ENCODE data around the gene RBM20. TPM values are rescaled to one million over a fixed set of nuclear protein-coding genes. Genes with fewer than 3 reads are reported as not detected.

The RBM20 gene
- total and polyA plus RNA-seq, 2 of the 13 experiments (the other 11 are each of a cell fraction or from before 2014, with no cell fraction given) = 0.02 to 0.22 TPM

DNA sequence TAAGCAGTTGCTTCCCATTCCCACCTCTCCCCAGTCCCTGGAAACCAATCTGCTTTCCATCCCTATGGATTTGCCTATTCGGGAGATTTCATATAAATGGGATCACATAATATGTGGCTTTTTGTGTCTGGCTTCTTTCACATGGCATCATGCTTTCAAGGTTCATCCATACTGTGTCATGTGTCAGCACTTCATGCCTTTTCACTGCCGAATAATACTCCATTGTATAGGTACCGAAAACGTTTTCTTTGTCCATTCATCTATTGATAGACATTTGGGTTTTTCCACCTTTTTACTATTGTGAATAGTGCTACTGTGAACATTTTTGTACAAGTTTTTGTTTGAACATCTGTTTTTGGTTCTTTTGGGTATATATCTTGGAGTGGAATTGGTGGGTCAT, 12.5 kb downstream of the RBM20 start:
- DNase-seq (ENCODE audit: low spot score) (no peak), FAIRE-seq (no peak), ATAC-seq (no peak)
- Histone ChIP-seq H3K36me3 (replicated peaks in 1 of 2; ENCODE audit: control insufficient read depth in 1 of 2, insufficient read depth in 2 of 2, low read length in 2 of 2) (no peaks in the 10 kb centered on the region), H3K4me1 (ENCODE audit: insufficient read depth, low read length) (no peaks in the 10 kb centered on the region), H3K9me3 (ENCODE audit: low read length) (no peaks in the 10 kb centered on the region), H3K4me3 (replicated peaks in 1 of 3; ENCODE audit: insufficient read depth in 1 of 3, low read depth in 2 of 3, low read length in 3 of 3) (no peak overlapping the region), H2AFZ (ENCODE audit: low read length) (no peak overlapping the region), H3K4me2 (ENCODE audit: low read depth, low read length) (no peak overlapping the region), H3K9ac (ENCODE audit: insufficient read depth, low read depth, low read length) (no peak overlapping the region), H3K79me2 (ENCODE audit: insufficient read depth, low read length) (no peaks in the 10 kb centered on the region), H3K27me3 (ENCODE audit: control insufficient read depth in 1 of 2, insufficient read depth in 2 of 2, low read length in 2 of 2) (peaks cover 3 to 5% of the 10 kb centered on the region in 2 experiments; a peak in 2 of 5 replicates), H3K27ac (ENCODE audit: extremely low read length, insufficient read depth, low read length) (no peak overlapping the region), H4K20me1 (ENCODE audit: insufficient read depth, low read length) (no peaks in the 10 kb centered on the region)
- POLR2A ChIA-PET = no interaction called here
- BruUV-seq (replicated peaks) = no TSS peak
- CTCF ChIA-PET (ENCODE audit: low intra/inter-chr PET ratio, low total read pairs) = no interaction called here
- intact Hi-C loops (cut with micrococcal nuclease; ENCODE audit: unreplicated experiment) = no loop called here
- in situ Hi-C loops (cut with HindIII; ENCODE audit: extremely low pct_ligation_motif_present, low pct_unique_long_range_greater_than_20kb) = no loop called here
- WGBS (ENCODE audit: low lambda C conversion rate) = 36% methylated on average over 4 of the region's 4 CpGs
- TF ChIP-seq KAT2B (IDR thresholded peaks at IDR 0.05; ENCODE audit: borderline replicate concordance, low read depth, low read length) = no peak
- TF ChIP-seq, protein P1, sequence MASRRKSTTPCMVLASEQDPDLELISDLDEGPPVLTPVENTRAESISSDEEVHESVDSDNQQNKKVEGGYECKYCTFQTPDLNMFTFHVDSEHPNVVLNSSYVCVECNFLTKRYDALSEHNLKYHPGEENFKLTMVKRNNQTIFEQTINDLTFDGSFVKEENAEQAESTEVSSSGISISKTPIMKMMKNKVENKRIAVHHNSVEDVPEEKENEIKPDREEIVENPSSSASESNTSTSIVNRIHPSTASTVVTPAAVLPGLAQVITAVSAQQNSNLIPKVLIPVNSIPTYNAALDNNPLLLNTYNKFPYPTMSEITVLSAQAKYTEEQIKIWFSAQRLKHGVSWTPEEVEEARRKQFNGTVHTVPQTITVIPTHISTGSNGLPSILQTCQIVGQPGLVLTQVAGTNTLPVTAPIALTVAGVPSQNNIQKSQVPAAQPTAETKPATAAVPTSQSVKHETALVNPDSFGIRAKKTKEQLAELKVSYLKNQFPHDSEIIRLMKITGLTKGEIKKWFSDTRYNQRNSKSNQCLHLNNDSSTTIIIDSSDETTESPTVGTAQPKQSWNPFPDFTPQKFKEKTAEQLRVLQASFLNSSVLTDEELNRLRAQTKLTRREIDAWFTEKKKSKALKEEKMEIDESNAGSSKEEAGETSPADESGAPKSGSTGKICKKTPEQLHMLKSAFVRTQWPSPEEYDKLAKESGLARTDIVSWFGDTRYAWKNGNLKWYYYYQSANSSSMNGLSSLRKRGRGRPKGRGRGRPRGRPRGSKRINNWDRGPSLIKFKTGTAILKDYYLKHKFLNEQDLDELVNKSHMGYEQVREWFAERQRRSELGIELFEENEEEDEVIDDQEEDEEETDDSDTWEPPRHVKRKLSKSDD (CRISPR knock-in tag; IDR thresholded peaks at IDR 0.05; ENCODE audit: low read depth) = no peak
- TF ChIP-seq, protein P2, sequence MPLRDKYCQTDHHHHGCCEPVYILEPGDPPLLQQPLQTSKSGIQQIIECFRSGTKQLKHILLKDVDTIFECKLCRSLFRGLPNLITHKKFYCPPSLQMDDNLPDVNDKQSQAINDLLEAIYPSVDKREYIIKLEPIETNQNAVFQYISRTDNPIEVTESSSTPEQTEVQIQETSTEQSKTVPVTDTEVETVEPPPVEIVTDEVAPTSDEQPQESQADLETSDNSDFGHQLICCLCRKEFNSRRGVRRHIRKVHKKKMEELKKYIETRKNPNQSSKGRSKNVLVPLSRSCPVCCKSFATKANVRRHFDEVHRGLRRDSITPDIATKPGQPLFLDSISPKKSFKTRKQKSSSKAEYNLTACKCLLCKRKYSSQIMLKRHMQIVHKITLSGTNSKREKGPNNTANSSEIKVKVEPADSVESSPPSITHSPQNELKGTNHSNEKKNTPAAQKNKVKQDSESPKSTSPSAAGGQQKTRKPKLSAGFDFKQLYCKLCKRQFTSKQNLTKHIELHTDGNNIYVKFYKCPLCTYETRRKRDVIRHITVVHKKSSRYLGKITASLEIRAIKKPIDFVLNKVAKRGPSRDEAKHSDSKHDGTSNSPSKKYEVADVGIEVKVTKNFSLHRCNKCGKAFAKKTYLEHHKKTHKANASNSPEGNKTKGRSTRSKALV (CRISPR knock-in tag; IDR thresholded peaks at IDR 0.05) = no peak
- TF ChIP-seq, protein P3, sequence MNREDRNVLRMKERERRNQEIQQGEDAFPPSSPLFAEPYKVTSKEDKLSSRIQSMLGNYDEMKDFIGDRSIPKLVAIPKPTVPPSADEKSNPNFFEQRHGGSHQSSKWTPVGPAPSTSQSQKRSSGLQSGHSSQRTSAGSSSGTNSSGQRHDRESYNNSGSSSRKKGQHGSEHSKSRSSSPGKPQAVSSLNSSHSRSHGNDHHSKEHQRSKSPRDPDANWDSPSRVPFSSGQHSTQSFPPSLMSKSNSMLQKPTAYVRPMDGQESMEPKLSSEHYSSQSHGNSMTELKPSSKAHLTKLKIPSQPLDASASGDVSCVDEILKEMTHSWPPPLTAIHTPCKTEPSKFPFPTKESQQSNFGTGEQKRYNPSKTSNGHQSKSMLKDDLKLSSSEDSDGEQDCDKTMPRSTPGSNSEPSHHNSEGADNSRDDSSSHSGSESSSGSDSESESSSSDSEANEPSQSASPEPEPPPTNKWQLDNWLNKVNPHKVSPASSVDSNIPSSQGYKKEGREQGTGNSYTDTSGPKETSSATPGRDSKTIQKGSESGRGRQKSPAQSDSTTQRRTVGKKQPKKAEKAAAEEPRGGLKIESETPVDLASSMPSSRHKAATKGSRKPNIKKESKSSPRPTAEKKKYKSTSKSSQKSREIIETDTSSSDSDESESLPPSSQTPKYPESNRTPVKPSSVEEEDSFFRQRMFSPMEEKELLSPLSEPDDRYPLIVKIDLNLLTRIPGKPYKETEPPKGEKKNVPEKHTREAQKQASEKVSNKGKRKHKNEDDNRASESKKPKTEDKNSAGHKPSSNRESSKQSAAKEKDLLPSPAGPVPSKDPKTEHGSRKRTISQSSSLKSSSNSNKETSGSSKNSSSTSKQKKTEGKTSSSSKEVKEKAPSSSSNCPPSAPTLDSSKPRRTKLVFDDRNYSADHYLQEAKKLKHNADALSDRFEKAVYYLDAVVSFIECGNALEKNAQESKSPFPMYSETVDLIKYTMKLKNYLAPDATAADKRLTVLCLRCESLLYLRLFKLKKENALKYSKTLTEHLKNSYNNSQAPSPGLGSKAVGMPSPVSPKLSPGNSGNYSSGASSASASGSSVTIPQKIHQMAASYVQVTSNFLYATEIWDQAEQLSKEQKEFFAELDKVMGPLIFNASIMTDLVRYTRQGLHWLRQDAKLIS (CRISPR knock-in tag; IDR thresholded peaks at IDR 0.05) = no peak
- TF ChIP-seq, protein P4, sequence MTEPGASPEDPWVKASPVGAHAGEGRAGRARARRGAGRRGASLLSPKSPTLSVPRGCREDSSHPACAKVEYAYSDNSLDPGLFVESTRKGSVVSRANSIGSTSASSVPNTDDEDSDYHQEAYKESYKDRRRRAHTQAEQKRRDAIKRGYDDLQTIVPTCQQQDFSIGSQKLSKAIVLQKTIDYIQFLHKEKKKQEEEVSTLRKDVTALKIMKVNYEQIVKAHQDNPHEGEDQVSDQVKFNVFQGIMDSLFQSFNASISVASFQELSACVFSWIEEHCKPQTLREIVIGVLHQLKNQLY (CRISPR knock-in tag; IDR thresholded peaks at IDR 0.05) = no peak
- TF ChIP-seq TP53 (CRISPR knock-in tag; conservative IDR thresholded peaks at IDR 0.05) = no peak
- no peak for TF ChIP-seq ZFP1 (CRISPR knock-in tag; IDR thresholded peaks at IDR 0.05)
- no peak for TF ChIP-seq ZKSCAN1 (IDR thresholded peaks at IDR 0.05; ENCODE audit: low read length)
- no peak for TF ChIP-seq NFRKB (IDR thresholded peaks at IDR 0.05)
- TF ChIP-seq ZNF878 (CRISPR knock-in tag; IDR thresholded peaks at IDR 0.05) = no peak
- TF ChIP-seq ZNF674 (CRISPR knock-in tag; IDR thresholded peaks at IDR 0.05; ENCODE audit: low read depth) = no peak
- no peak for TF ChIP-seq NFYB (CRISPR knock-in tag; IDR thresholded peaks at IDR 0.05)
- TF ChIP-seq HDAC1 (CRISPR knock-in tag; IDR thresholded peaks at IDR 0.05) = no peak
- no peak for TF ChIP-seq ZNF367 (CRISPR knock-in tag; IDR thresholded peaks at IDR 0.05; ENCODE audit: borderline replicate concordance)
- TF ChIP-seq ZNF572 (CRISPR knock-in tag; IDR thresholded peaks at IDR 0.05) = no peak
- TF ChIP-seq U2AF2 (IDR thresholded peaks at IDR 0.05; ENCODE audit: low read depth, low read length) = no peak
- TF ChIP-seq, protein P5, sequence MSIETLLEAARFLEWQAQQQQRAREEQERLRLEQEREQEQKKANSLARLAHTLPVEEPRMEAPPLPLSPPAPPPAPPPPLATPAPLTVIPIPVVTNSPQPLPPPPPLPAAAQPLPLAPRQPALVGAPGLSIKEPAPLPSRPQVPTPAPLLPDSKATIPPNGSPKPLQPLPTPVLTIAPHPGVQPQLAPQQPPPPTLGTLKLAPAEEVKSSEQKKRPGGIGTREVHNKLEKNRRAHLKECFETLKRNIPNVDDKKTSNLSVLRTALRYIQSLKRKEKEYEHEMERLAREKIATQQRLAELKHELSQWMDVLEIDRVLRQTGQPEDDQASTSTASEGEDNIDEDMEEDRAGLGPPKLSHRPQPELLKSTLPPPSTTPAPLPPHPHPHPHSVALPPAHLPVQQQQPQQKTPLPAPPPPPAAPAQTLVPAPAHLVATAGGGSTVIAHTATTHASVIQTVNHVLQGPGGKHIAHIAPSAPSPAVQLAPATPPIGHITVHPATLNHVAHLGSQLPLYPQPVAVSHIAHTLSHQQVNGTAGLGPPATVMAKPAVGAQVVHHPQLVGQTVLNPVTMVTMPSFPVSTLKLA (IDR thresholded peaks at IDR 0.05) = no peak
